ENCODE data around the gene ZNF280A.

The ZNF280A gene

GRCh38 chr22:22520020-22520656, at the start of gene ZNF280A:
Gene ZNF280A, minus strand, starts transcription at chr22:22520270. Its CDS starts 4,640 bp downstream, at chr22:22515630.
- DNase-seq: peak; percentile 55

- no peak for DNase-seq
Observed at GRCh38 chr22:22569218-22569617, 49.1 kb upstream of the ZNF280A start.

GRCh38 chr22:22565981-22566380, 45.9 kb upstream of the ZNF280A start:
- no peak for DNase-seq

GRCh38 chr22:22558972-22559603, 39.0 kb upstream of the ZNF280A start, which contains the start of gene PRAME:
Gene PRAME, minus strand, starts transcription at chr22:22559265. Its CDS starts 2,433 bp downstream, at chr22:22556832.
- DNase-seq: peak; percentile 72

- DNase-seq: peak; percentile 42
Observed at GRCh38 chr22:22558071-22558971, 38.3 kb upstream of the ZNF280A start.

GRCh38 chr22:22556995-22557925, 37.2 kb upstream of the ZNF280A start:
- peak; percentile 69 for DNase-seq

- DNase-seq: no peak
Observed at GRCh38 chr22:22556578-22556977, 36.5 kb upstream of the ZNF280A start.

- no peak for DNase-seq
Observed at GRCh38 chr22:22555596-22555995, 35.5 kb upstream of the ZNF280A start.

GRCh38 chr22:22554587-22555284, 34.7 kb upstream of the ZNF280A start:
- DNase-seq: no peak

GRCh38 chr22:22553735-22554586, 33.9 kb upstream of the ZNF280A start:
- no peak for DNase-seq

- DNase-seq: no peak
Observed at GRCh38 chr22:22553141-22553540, 33.1 kb upstream of the ZNF280A start.

- no peak for DNase-seq
Observed at GRCh38 chr22:22552630-22553029, 32.6 kb upstream of the ZNF280A start.

- no peak for DNase-seq
Observed at GRCh38 chr22:22550789-22551434, 30.8 kb upstream of the ZNF280A start.

- DNase-seq: no peak
Observed at GRCh38 chr22:22548910-22549309, 28.8 kb upstream of the ZNF280A start.

GRCh38 chr22:22548317-22548716, 28.2 kb upstream of the ZNF280A start:
- no peak for DNase-seq

- no peak for DNase-seq
Observed at GRCh38 chr22:22547692-22548300, 27.7 kb upstream of the ZNF280A start.

GRCh38 chr22:22547226-22547625, 27.2 kb upstream of the ZNF280A start:
- no peak for DNase-seq

- no peak for DNase-seq
Observed at GRCh38 chr22:22546490-22546889, 26.4 kb upstream of the ZNF280A start.

- no peak for DNase-seq
Observed at GRCh38 chr22:22545084-22545483, 25.0 kb upstream of the ZNF280A start.

Measured in NCI-H510A treated with DMSO at 0.1 percent for 48 hours (cell line).